Embryonic facial prominence (tissue), 1 donor: Measurements from ENCODE around the gene NLRP1.

Experiments used
- DNase-seq: peaks from one replicate; pipeline ENCODE4 v3.0.0-alpha.2; 2016; ENCODE audit errors: extremely low spot score

Gene NLRP1

GRCh38 chr17:5516060-5516792, 68.1 kb downstream of the NLRP1 start:
- DNase-seq = no peak

GRCh38 chr17:5514976-5515375, 69.3 kb downstream of the NLRP1 start:
- DNase-seq = no peak

- no peak for DNase-seq
These were observed 70.7 kb downstream of the NLRP1 start for GRCh38 chr17:5513628-5514027.

- no peak for DNase-seq
These were observed 72.7 kb downstream of the NLRP1 start for GRCh38 chr17:5511401-5512225.

GRCh38 chr17:5510771-5511170, 73.5 kb downstream of the NLRP1 start:
- DNase-seq = no peak

- no peak for DNase-seq
These were observed 74.8 kb downstream of the NLRP1 start for GRCh38 chr17:5509482-5509881.

- no peak for DNase-seq
These were observed 75.5 kb downstream of the NLRP1 start for GRCh38 chr17:5508810-5509209.

- DNase-seq = no peak
These were observed 78.0 kb downstream of the NLRP1 start for GRCh38 chr17:5506307-5506706.

- DNase-seq = no peak
These were observed 81.8 kb downstream of the NLRP1 start for GRCh38 chr17:5502552-5502951.

- DNase-seq = no peak
These were observed 82.6 kb downstream of the NLRP1 start for GRCh38 chr17:5501685-5502084.

GRCh38 chr17:5500589-5501391, 83.5 kb downstream of the NLRP1 start:
- DNase-seq = peak; percentile 92

- DNase-seq = no peak
These were observed 84.1 kb downstream of the NLRP1 start for GRCh38 chr17:5500247-5500588.

GRCh38 chr17:5499476-5500231, 84.7 kb downstream of the NLRP1 start:
- no peak for DNase-seq

GRCh38 chr17:5492970-5493369, 91.3 kb downstream of the NLRP1 start:
- DNase-seq = no peak

- DNase-seq = no peak
These were observed 95.6 kb downstream of the NLRP1 start for GRCh38 chr17:5488752-5489151.

GRCh38 chr17:5486206-5487124, 97.8 kb downstream of the NLRP1 start, which contains the start of gene MIS12:
Gene MIS12 (plus strand): TSS chr17:5486566. CDS start chr17:5488863, 2,297 bp downstream.
- DNase-seq = peak; percentile 98

GRCh38 chr17:5485270-5486205, 98.8 kb downstream of the NLRP1 start, which contains the start of gene DERL2:
Gene DERL2 (minus strand): TSS chr17:5486178. CDS start chr17:5486161, 17 bp downstream.
- DNase-seq = no peak

- no peak for DNase-seq
These were observed 102.9 kb downstream of the NLRP1 start for GRCh38 chr17:5481451-5481850.

GRCh38 chr17:5480962-5481361, 103.3 kb downstream of the NLRP1 start:
- no peak for DNase-seq
